DOHH2 (cell line): ENCODE results near the gene HNRNPH2.
A peak's percentile ranks its signal among the peaks of the same experiment; 100 is the strongest.

ENCODE experiments used
- H3F3A ChIP-seq: fragments of 200-600 bp; sonication (generic), shearing (Covaris generic); 2 replicates; pipeline ENCODE4 v1.6.0; 2016; ENCODE audit warnings: antibody characterized with exemption, mild to moderate bottlenecking; ENCODE audit not compliant: control insufficient read depth, insufficient read depth
- H3K27ac ChIP-seq: fragments of 200-600 bp; sonication (generic); 2 replicates; pipeline ENCODE4 v1.5.1; 2014; ENCODE audit warnings: low read depth, mild to moderate bottlenecking, low read length, moderate library complexity
- H3K27me3 ChIP-seq: fragments of 200-600 bp; sonication (generic); 2 replicates; pipeline ENCODE4 v1.6.1; 2014; ENCODE audit warnings: mild to moderate bottlenecking, low read length, mixed read lengths; ENCODE audit not compliant: control insufficient read depth
- H3K36me3 ChIP-seq: fragments of 200-600 bp; sonication (generic); 2 replicates; pipeline ENCODE4 v1.6.1; 2014; ENCODE audit warnings: mild to moderate bottlenecking, low read length, moderate library complexity, mixed read lengths; ENCODE audit not compliant: control insufficient read depth
- H3K4me1 ChIP-seq: fragments of 200-600 bp; sonication (generic); 2 replicates; pipeline ENCODE4 v1.6.1; 2014; ENCODE audit warnings: mild to moderate bottlenecking, low read length, mixed read lengths; ENCODE audit not compliant: control insufficient read depth
- H3K4me2 ChIP-seq: fragments of 200-600 bp; sonication (generic); 2 replicates; pipeline ENCODE4 v1.6.0; 2014; ENCODE audit warnings: mild to moderate bottlenecking, low read length, moderate library complexity
- H3K4me3 ChIP-seq: fragments of 200-600 bp; sonication (generic); 2 replicates; pipeline ENCODE4 v1.5.1; 2014; ENCODE audit warnings: mild to moderate bottlenecking, low read length, mixed read lengths
- H3K79me2 ChIP-seq: fragments of 200-600 bp; sonication (generic); 2 replicates; pipeline ENCODE4 v1.6.1; 2014; ENCODE audit warnings: mild to moderate bottlenecking, low read length, mixed read lengths; ENCODE audit not compliant: control insufficient read depth
- H3K9me2 ChIP-seq: fragments of 200-600 bp; sonication (generic); replicated peaks from 2 replicates; pipeline ENCODE4 v1.6.1; 2014; ENCODE audit warnings: mild to moderate bottlenecking, low read length, mixed read lengths; ENCODE audit not compliant: control insufficient read depth
- H3K9me3 ChIP-seq: fragments of 200-600 bp; sonication (generic); 2 replicates; pipeline ENCODE4 v1.6.1; 2014; ENCODE audit warnings: antibody characterized with exemption, low read length, mixed read lengths; ENCODE audit not compliant: control insufficient read depth, insufficient read depth
- H4K20me1 ChIP-seq: fragments of 200-600 bp; sonication (generic); 2 replicates; pipeline ENCODE4 v1.6.0; 2014; ENCODE audit warnings: low read depth, mild to moderate bottlenecking, antibody characterized with exemption, low read length, moderate library complexity; ENCODE audit not compliant: control insufficient read depth, insufficient read depth
- CTCF ChIP-seq: fragments of 200-600 bp; sonication (generic); IDR thresholded peaks from one replicate; pipeline ENCODE4 v1.5.1; 2014; ENCODE audit warnings: antibody characterized with exemption, mild to moderate bottlenecking, low read depth, low read length; ENCODE audit not compliant: poor library complexity, severe bottlenecking
- EZH2phosphoT487 ChIP-seq: fragments of 200-600 bp; sonication (generic); IDR thresholded peaks from 2 replicates; pipeline ENCODE4 v1.6.1; 2017; ENCODE audit warnings: borderline replicate concordance, mild to moderate bottlenecking, antibody characterized with exemption, low read length, moderate library complexity, mixed read lengths

The HNRNPH2 gene

GRCh38 chrX:101398694-101399093 is 9.3 kb upstream of the HNRNPH2 start:
- Histone ChIP-seq H3K4me3 (no peak overlapping the region), H3K9me3 (no peaks in the 10 kb centered on the region), H3K27ac (no peak overlapping the region), H3K27me3 (no peaks in the 10 kb centered on the region), H3K79me2 (peaks cover 4% of the 10 kb centered on the region), H4K20me1 (no peaks in the 10 kb centered on the region), H3K4me1 (peaks cover 2% of the 10 kb centered on the region), H3K9me2 (no peaks in the 10 kb centered on the region), H3F3A (peaks cover 46% of the 10 kb centered on the region), H3K4me2 (no peak overlapping the region), H3K36me3 (peaks cover 55% of the 10 kb centered on the region)
- no peak for TF ChIP-seq CTCF
- no peak for TF ChIP-seq EZH2phosphoT487

GRCh38 chrX:101399825-101400224 is 8.2 kb upstream of the HNRNPH2 start:
- H3K36me3 ChIP-seq = peaks cover 52% of the 10 kb centered on the region
- TF ChIP-seq CTCF = no peak
- no peak for TF ChIP-seq EZH2phosphoT487
- no peak overlapping the region for H3K4me3 ChIP-seq
- no peaks in the 10 kb centered on the region for H3K4me1 ChIP-seq
- no peaks in the 10 kb centered on the region for H4K20me1 ChIP-seq
- no peak overlapping the region for H3K27ac ChIP-seq
- peaks cover 41% of the 10 kb centered on the region for H3F3A ChIP-seq
- peaks cover 10% of the 10 kb centered on the region for H3K79me2 ChIP-seq
- no peaks in the 10 kb centered on the region for H3K27me3 ChIP-seq
- no peaks in the 10 kb centered on the region for H3K9me3 ChIP-seq
- no peaks in the 10 kb centered on the region for H3K9me2 ChIP-seq
- H3K4me2 ChIP-seq = no peak overlapping the region

GRCh38 chrX:101407167-101407747 is 765 bp upstream of the HNRNPH2 start:
- Histone ChIP-seq H3K4me2 (peak overlapping the region; percentile 79), H3K27ac (peak overlapping the region; percentile 47), H3K9me3 (no peaks in the 10 kb centered on the region), H3K36me3 (peaks cover 26% of the 10 kb centered on the region), H3F3A (no peaks in the 10 kb centered on the region), H3K27me3 (no peaks in the 10 kb centered on the region), H3K4me1 (peaks cover 14% of the 10 kb centered on the region), H4K20me1 (no peaks in the 10 kb centered on the region), H3K9me2 (no peaks in the 10 kb centered on the region), H3K79me2 (peaks cover 82% of the 10 kb centered on the region), H3K4me3 (peak overlapping the region; percentile 79)
- TF ChIP-seq EZH2phosphoT487 = no peak
- no peak for TF ChIP-seq CTCF
